LNCaP clone FGC (cell line): ENCODE results near the gene XXYLT1.

Experiments used
- DNase-seq: peaks from one replicate; pipeline ENCODE4 v3.0.0-alpha.2; 2011; ENCODE audit warnings: low read depth
- H3K4me3 ChIP-seq: 2 replicates; pipeline ENCODE4 v1.5.1; 2011; ENCODE audit warnings: mild to moderate bottlenecking, low read depth, low read length, control low read depth
- TF ChIP-seq, protein P1 (sequence below): IDR thresholded peaks from 2 replicates; pipeline ENCODE4 v1.5.1; 2012; ENCODE audit warnings: mild to moderate bottlenecking; ENCODE audit not compliant: control insufficient read depth, insufficient read depth; ENCODE audit errors: extremely low read depth

Gene XXYLT1

DNA sequence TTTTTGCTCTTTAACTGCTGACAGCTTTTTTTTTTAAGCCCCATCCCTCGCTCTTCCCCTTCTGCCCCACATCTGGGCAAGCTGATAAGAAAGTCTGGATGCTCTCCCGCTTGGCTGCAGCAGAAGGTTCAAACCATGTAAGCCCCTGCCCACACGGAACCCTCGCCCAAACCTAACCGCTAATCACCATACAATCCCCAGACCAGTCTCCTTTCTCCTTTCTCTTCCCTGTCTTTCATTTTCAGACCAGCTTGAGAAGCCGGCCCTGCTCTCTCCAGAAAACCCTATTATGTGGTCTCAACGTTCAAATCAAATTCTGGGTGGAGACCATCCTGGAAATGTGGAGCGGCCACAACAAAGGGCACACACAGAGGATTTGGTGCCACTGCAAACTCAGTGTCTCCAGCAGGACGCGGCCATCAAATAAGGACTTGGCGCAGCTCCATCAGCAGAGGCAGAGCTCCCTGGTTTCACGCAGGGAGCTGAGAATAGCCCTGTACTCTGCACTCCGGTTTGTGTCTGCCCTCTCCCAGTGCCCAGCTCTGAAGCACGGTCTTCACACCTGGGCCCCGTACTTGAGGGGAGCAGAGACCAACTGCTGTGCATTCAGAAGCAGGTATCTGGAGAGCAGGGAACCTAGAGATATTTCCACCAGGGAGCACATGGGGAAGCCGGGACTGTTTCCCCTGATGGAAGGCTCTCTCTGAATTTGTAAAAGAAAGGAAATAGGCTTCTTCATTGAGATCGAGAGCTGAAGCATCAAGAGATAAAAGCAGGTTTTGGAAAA, 92.6 kb downstream of the XXYLT1 start:
- DNase-seq: no peak
- TF ChIP-seq, protein P1, sequence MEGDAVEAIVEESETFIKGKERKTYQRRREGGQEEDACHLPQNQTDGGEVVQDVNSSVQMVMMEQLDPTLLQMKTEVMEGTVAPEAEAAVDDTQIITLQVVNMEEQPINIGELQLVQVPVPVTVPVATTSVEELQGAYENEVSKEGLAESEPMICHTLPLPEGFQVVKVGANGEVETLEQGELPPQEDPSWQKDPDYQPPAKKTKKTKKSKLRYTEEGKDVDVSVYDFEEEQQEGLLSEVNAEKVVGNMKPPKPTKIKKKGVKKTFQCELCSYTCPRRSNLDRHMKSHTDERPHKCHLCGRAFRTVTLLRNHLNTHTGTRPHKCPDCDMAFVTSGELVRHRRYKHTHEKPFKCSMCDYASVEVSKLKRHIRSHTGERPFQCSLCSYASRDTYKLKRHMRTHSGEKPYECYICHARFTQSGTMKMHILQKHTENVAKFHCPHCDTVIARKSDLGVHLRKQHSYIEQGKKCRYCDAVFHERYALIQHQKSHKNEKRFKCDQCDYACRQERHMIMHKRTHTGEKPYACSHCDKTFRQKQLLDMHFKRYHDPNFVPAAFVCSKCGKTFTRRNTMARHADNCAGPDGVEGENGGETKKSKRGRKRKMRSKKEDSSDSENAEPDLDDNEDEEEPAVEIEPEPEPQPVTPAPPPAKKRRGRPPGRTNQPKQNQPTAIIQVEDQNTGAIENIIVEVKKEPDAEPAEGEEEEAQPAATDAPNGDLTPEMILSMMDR: no peak
- H3K4me3 ChIP-seq: no peak overlapping the region

DNA sequence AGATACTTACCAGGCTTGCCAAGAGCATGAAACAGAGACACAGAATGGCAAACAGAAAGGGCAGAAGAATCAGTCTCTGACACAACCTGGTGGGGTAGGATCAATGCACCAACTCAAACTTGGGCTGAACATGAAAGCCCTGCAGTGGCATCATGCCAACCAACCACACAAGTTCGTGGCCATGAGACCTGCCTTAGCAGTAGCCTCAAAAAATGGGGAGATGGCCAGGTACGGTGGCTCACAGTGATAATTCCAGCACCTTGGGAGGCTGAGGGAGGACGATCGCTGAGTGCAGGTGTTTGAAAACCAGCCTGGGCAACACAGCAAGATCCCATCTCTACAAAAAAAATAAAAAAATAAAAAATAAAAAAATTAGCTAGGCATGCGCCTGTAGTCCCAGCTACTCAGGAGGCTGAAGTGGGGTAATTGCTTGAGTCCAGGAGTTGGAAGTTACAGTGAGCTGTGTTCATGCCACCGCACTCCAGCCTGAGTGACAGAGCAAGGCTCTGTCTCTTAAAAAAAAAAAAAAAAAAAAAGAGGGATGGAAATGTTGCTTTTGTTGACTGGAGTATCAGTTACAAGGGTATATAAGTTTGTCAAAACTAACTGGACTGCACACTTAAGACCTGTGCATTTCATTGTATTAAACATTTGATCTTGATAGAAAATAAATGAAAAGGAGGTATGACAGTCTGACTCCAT, 93.4 kb downstream of the XXYLT1 start:
- DNase-seq: no peak
- TF ChIP-seq, protein P1: no peak
- no peak overlapping the region for H3K4me3 ChIP-seq

- no peak for DNase-seq
- no peak overlapping the region for H3K4me3 ChIP-seq
- TF ChIP-seq, protein P1: no peak
Observed at GRCh38 chr3:195176776-195177175, 94.2 kb downstream of the XXYLT1 start.

- TF ChIP-seq, protein P1: no peak
- DNase-seq: no peak
- H3K4me3 ChIP-seq: no peak overlapping the region
Observed at GRCh38 chr3:195175476-195176337, 95.3 kb downstream of the XXYLT1 start.

DNA sequence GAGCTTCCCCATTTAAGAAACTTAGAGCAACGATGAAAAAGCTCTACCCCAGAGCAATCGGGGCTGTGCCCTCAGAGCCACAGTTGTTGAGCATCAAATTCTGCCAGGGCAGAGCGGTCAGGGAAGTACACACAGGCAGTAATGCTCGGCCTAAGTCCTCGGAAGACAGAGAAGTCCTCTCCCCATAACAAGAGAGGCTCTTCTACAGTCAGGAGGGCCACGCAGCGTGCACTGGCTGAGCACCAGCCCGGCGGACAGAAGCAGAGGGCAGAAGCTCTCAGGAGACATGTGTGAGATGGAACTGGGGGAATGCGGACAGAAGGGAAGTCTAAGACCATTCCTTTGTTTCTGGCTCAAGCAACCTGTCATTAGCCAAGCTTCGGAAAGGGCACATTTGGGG, 95.9 kb downstream of the XXYLT1 start:
- TF ChIP-seq, protein P1: no peak
- no peak for DNase-seq
- no peak overlapping the region for H3K4me3 ChIP-seq

GRCh38 chr3:195173657-195174056, 97.3 kb downstream of the XXYLT1 start:
- H3K4me3 ChIP-seq: no peak overlapping the region
- no peak for DNase-seq
- TF ChIP-seq, protein P1: no peak
